Erythroblast (primary cell): ENCODE measurements around the gene LMCD1.

Experiments
- GATA1 ChIP-seq: IDR thresholded peaks from 2 replicates; pipeline ENCODE4 v1.6.1; 2011; ENCODE audit warnings: low read depth, mild to moderate bottlenecking, control low read depth, low read length, moderate library complexity
- POLR2A ChIP-seq: IDR thresholded peaks from 2 replicates; pipeline ENCODE4 v1.6.1; 2011; ENCODE audit warnings: mild to moderate bottlenecking, low read length

GRCh38 chr3:8574670-8575322 is 73.2 kb downstream of the LMCD1 start:
- TF ChIP-seq POLR2A: no peak
- TF ChIP-seq GATA1: no peak
